ENCODE data around the gene RHBDD3.
A peak's percentile ranks its signal among the peaks of the same experiment; 100 is the strongest.

RHBDD3 gene

DNA sequence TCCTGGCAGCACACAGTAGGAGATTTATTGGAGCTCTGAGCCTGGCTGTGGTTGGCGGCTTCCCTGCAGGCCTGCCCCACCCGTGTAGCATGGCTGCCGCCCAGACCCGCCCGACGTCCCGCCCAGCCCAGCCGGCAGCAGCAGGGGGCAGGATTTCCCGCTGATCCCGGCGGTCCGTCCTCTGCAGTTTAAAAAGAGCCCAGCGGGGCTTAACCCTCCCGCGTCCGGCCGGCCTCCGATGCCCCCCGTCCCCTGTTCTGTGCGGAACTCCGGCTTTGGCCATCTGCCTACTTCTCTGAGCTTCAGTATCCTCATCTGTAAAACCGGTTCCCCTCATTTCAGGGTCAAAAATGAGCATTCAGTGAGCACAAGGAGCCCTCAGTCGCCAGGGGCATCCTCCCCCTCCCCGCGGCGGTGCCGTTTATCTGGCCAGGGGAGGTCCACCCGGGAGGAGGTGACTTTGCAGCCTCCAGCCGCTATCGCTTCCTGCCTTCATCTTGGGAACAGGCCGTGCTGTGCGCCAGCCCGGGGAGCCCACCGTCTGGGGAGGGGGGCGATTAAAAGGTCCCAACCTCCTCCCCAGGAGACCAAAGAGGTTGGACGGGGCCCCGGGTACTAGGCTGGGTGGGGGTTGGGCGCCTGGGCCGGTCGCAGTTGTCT is 38.5 kb upstream of the RHBDD3 start, which contains the start of gene GAS2L1:
Gene GAS2L1 (plus strand): TSS at position 476 of the 660 bp plus-strand sequence. CDS start 1,456 bp downstream, outside the sequence.
- Histone ChIP-seq H3K9me3 (ENCODE audit: insufficient read depth, low read depth, low read length) (no peaks in the 10 kb centered on the region), H3K36me3 (ENCODE audit: control insufficient read depth in 1 of 2, insufficient read depth in 2 of 2, low read length in 2 of 2) (peaks cover 2% of the 10 kb centered on the region in 2 experiments), H4K12ac (ENCODE audit: low read depth, low read length) (peak within 1 kb of the TSS; percentile 70), H3K4me3 (ENCODE audit: low read depth, low read length) (peak within 1 kb of the TSS; percentile 74), H2BK120ac (ENCODE audit: insufficient read depth, low read length, poor library complexity) (peak within 1 kb of the TSS; percentile 91), H2BK5ac (ENCODE audit: low read depth, low read length, poor library complexity) (peak within 1 kb of the TSS; percentile 85), H4K8ac (ENCODE audit: low read depth, low read length) (peak within 1 kb of the TSS; percentile 81), H3K27me3 (ENCODE audit: insufficient read depth, low read length) (no peaks in the 10 kb centered on the region), H2AK5ac (ENCODE audit: low read length) (peak within 1 kb of the TSS; percentile 96), H3K79me2 (ENCODE audit: control insufficient read depth, insufficient read depth, low read length, poor library complexity) (peaks cover 5% of the 10 kb centered on the region), H4K91ac (ENCODE audit: low read depth, low read length) (peak within 1 kb of the TSS; percentile 95), H3K4me1 (ENCODE audit: control insufficient read depth in 1 of 2, insufficient read depth in 2 of 2, low read length in 2 of 2) (peaks cover 25 to 33% of the 10 kb centered on the region in 2 experiments), H3K9ac (ENCODE audit: low read length) (peak within 1 kb of the TSS; percentile 59), H3K18ac (ENCODE audit: low read length) (peak within 1 kb of the TSS; percentile 82), H2AFZ (ENCODE audit: insufficient read depth, low read length, poor library complexity) (peak within 1 kb of the TSS; percentile 46), H3K4me2 (ENCODE audit: low read length) (peak within 1 kb of the TSS; percentile 86), H3K27ac (ENCODE audit: low read depth, low read length) (peak within 1 kb of the TSS; percentile 78), H3K79me1 (ENCODE audit: low read length) (peaks cover 14% of the 10 kb centered on the region), H2BK12ac (ENCODE audit: low read length) (peak within 1 kb of the TSS; percentile 83), H3K23ac (ENCODE audit: low read length) (no peak within 1 kb of the TSS), H3K14ac (ENCODE audit: low read length) (peak within 1 kb of the TSS; percentile 90), H3K4ac (ENCODE audit: low read depth, low read length) (peak within 1 kb of the TSS; percentile 61)
- peak; percentile 69 to 77 for DNase-seq
- WGBS (ENCODE audit: extremely low coverage, insufficient coverage, insufficient read length): no CpG with 5 or more reads among the region's 40 CpGs

DNA sequence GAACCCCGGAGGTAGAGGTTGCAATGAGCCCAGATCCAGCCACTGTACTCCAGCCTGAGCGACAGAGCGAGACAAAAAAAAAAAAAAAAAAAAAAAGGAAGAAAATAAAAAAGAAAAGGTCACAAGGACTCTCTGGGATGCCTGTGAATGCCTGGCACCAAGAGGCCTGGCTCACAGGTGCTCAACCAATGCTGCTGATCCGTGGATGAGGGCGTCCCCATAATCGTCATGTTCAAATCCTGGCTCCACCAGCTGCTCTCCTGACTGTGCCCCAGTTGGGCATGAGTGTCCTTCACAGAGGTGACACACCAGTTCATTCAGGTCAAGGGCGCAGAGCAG is 38.0 kb upstream of the RHBDD3 start:
- H3K27me3 ChIP-seq (ENCODE audit: insufficient read depth, low read length): no peaks in the 10 kb centered on the region

DNA sequence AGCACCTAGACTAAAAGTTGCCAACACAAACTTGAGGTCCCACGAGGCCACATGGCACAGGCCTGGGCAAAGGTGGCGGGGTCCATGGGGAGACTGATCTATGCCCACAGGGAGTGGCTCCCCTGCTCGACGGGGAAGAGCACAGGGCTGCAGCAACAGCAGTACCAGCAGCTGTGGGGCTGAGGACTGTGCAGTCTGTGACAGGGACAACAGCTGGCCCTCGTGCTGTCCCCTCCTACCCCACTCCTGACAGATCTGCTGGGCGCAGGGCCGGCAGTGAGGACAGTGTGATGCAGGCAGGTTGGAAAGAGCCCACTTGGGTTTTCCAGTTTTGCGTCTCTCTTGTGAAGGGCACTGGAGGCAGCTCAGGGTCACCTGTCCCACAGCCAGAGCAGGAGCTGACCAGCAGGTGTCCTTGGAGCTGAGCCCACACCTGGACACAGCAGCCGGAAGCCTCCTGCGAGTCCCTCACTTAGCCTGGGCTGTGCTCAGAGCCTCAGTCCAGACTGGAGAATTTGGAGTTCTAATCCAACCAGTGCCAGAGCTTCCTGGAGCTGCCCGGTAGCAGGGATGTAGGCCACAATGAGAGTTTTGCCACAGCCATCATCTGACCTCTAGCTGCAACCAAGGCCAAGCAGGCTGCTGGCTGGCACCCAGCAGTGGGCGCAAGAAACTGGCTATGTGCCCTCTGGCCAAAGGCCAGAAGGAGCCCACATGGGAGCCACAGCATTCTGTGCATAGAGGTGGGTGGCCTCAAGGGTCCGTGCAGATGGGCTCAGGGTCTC is 35.1 kb upstream of the RHBDD3 start:
- H3K27ac ChIP-seq (ENCODE audit: low read depth, low read length): no peak overlapping the region
- no peak overlapping the region for H2BK120ac ChIP-seq (ENCODE audit: insufficient read depth, low read length, poor library complexity)
- H3K9ac ChIP-seq (ENCODE audit: low read length): no peak overlapping the region
- H2AK5ac ChIP-seq (ENCODE audit: low read length): no peak overlapping the region
- peak; percentile 37 to 44 for DNase-seq
- WGBS (ENCODE audit: extremely low coverage, insufficient coverage, insufficient read length): no CpG with 5 or more reads among the region's 13 CpGs
- H3K27me3 ChIP-seq (ENCODE audit: insufficient read depth, low read length): no peaks in the 10 kb centered on the region
- H4K8ac ChIP-seq (ENCODE audit: low read depth, low read length): no peak overlapping the region
- no peak overlapping the region for H3K23ac ChIP-seq (ENCODE audit: low read length)
- H3K36me3 ChIP-seq (ENCODE audit: control insufficient read depth in 1 of 2, insufficient read depth in 2 of 2, low read length in 2 of 2): peaks cover 27 to 32% of the 10 kb centered on the region in 2 experiments
- H3K9me3 ChIP-seq (ENCODE audit: insufficient read depth, low read depth, low read length): no peaks in the 10 kb centered on the region
- no peak overlapping the region for H2BK12ac ChIP-seq (ENCODE audit: low read length)
- no peak overlapping the region for H2BK5ac ChIP-seq (ENCODE audit: low read depth, low read length, poor library complexity)
- no peak overlapping the region for H3K14ac ChIP-seq (ENCODE audit: low read length)
- H3K18ac ChIP-seq (ENCODE audit: low read length): no peak overlapping the region
- no peak overlapping the region for H2AFZ ChIP-seq (ENCODE audit: insufficient read depth, low read length, poor library complexity)
- no peak overlapping the region for H3K4me3 ChIP-seq (ENCODE audit: low read depth, low read length)
- no peak overlapping the region for H3K4me2 ChIP-seq (ENCODE audit: low read length)
- no peak overlapping the region for H4K91ac ChIP-seq (ENCODE audit: low read depth, low read length)
- no peak overlapping the region for H3K4ac ChIP-seq (ENCODE audit: low read depth, low read length)
- H3K4me1 ChIP-seq (ENCODE audit: control insufficient read depth in 1 of 2, insufficient read depth in 2 of 2, low read length in 2 of 2): peaks cover 7 to 10% of the 10 kb centered on the region in 2 experiments
- H3K79me1 ChIP-seq (ENCODE audit: low read length): peaks cover 12% of the 10 kb centered on the region
- H4K12ac ChIP-seq (ENCODE audit: low read depth, low read length): no peak overlapping the region
- H3K79me2 ChIP-seq (ENCODE audit: control insufficient read depth, insufficient read depth, low read length, poor library complexity): peaks cover 5% of the 10 kb centered on the region

More for the DNA sequence above, 38.0 kb upstream of the RHBDD3 start:
- Histone ChIP-seq H3K4me3 (ENCODE audit: low read depth, low read length) (no peak overlapping the region), H3K79me1 (ENCODE audit: low read length) (peaks cover 12% of the 10 kb centered on the region), H2BK12ac (ENCODE audit: low read length) (peak overlapping the region; percentile 21), H3K18ac (ENCODE audit: low read length) (peak overlapping the region; percentile 82), H3K27ac (ENCODE audit: low read depth, low read length) (no peak overlapping the region), H4K91ac (ENCODE audit: low read depth, low read length) (peak overlapping the region; percentile 58), H3K79me2 (ENCODE audit: control insufficient read depth, insufficient read depth, low read length, poor library complexity) (peaks cover 5% of the 10 kb centered on the region), H3K4me1 (ENCODE audit: control insufficient read depth in 1 of 2, insufficient read depth in 2 of 2, low read length in 2 of 2) (peaks cover 23 to 29% of the 10 kb centered on the region in 2 experiments), H2BK5ac (ENCODE audit: low read depth, low read length, poor library complexity) (no peak overlapping the region), H2AK5ac (ENCODE audit: low read length) (peak overlapping the region; percentile 38), H4K12ac (ENCODE audit: low read depth, low read length) (peak overlapping the region; percentile 6), H2BK120ac (ENCODE audit: insufficient read depth, low read length, poor library complexity) (no peak overlapping the region), H3K36me3 (ENCODE audit: control insufficient read depth in 1 of 2, insufficient read depth in 2 of 2, low read length in 2 of 2) (peaks cover 2 to 6% of the 10 kb centered on the region in 2 experiments), H2AFZ (ENCODE audit: insufficient read depth, low read length, poor library complexity) (peak overlapping the region; percentile 19), H3K14ac (ENCODE audit: low read length) (peak overlapping the region; percentile 38), H3K9ac (ENCODE audit: low read length) (no peak overlapping the region), H4K8ac (ENCODE audit: low read depth, low read length) (peak overlapping the region; percentile 56), H3K4ac (ENCODE audit: low read depth, low read length) (peak overlapping the region; percentile 22), H3K4me2 (ENCODE audit: low read length) (peak overlapping the region; percentile 86), H3K9me3 (ENCODE audit: insufficient read depth, low read depth, low read length) (no peaks in the 10 kb centered on the region), H3K23ac (ENCODE audit: low read length) (no peak overlapping the region)
- no CpG with 5 or more reads among the region's 7 CpGs for WGBS (ENCODE audit: extremely low coverage, insufficient coverage, insufficient read length)
- DNase-seq: no peak

DNA sequence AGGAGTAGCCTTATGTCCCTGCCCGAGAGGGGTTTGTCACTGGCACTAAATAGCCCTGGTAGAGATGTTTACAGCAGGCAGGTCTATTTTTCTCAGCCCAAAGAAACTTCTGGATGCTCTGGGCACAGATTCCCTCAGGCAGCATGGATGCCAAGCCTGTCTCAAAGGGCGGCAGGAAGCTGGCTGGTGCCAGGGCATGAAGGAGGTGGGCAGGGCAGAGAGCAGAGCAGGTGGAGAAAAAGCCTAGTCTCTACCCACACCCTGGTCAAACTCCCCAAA is 34.6 kb upstream of the RHBDD3 start:
- no peak for DNase-seq
- Histone ChIP-seq H3K36me3 (ENCODE audit: control insufficient read depth in 1 of 2, insufficient read depth in 2 of 2, low read length in 2 of 2) (peaks cover 32 to 37% of the 10 kb centered on the region in 2 experiments), H3K18ac (ENCODE audit: low read length) (no peak overlapping the region), H3K79me2 (ENCODE audit: control insufficient read depth, insufficient read depth, low read length, poor library complexity) (peaks cover 3% of the 10 kb centered on the region), H4K8ac (ENCODE audit: low read depth, low read length) (no peak overlapping the region), H3K79me1 (ENCODE audit: low read length) (peaks cover 10% of the 10 kb centered on the region), H2AFZ (ENCODE audit: insufficient read depth, low read length, poor library complexity) (no peak overlapping the region), H4K12ac (ENCODE audit: low read depth, low read length) (no peak overlapping the region), H3K4me1 (ENCODE audit: control insufficient read depth in 1 of 2, insufficient read depth in 2 of 2, low read length in 2 of 2) (peaks cover 2 to 5% of the 10 kb centered on the region in 2 experiments), H2AK5ac (ENCODE audit: low read length) (no peak overlapping the region), H3K23ac (ENCODE audit: low read length) (no peak overlapping the region), H3K4ac (ENCODE audit: low read depth, low read length) (no peak overlapping the region), H3K4me2 (ENCODE audit: low read length) (no peak overlapping the region), H3K14ac (ENCODE audit: low read length) (no peak overlapping the region), H3K4me3 (ENCODE audit: low read depth, low read length) (no peak overlapping the region), H3K9me3 (ENCODE audit: insufficient read depth, low read depth, low read length) (no peaks in the 10 kb centered on the region), H2BK120ac (ENCODE audit: insufficient read depth, low read length, poor library complexity) (no peak overlapping the region), H3K27ac (ENCODE audit: low read depth, low read length) (no peak overlapping the region), H3K27me3 (ENCODE audit: insufficient read depth, low read length) (no peaks in the 10 kb centered on the region), H4K91ac (ENCODE audit: low read depth, low read length) (no peak overlapping the region), H2BK12ac (ENCODE audit: low read length) (no peak overlapping the region), H2BK5ac (ENCODE audit: low read depth, low read length, poor library complexity) (no peak overlapping the region), H3K9ac (ENCODE audit: low read length) (no peak overlapping the region)
- no CpG with 5 or more reads among the region's 2 CpGs for WGBS (ENCODE audit: extremely low coverage, insufficient coverage, insufficient read length)

All from trophoblast cell (in vitro differentiated cells and primary cell).